ENCODE results near the gene ADAM8.

ADAM8 gene

GRCh38 chr10:133231244-133231945 is 45.3 kb downstream of the ADAM8 start:
- no peak for DNase-seq (ENCODE audit: low read depth, low spot score)
- WGBS (ENCODE audit: insufficient coverage, insufficient read length) = no CpG with 5 or more reads among the region's 44 CpGs
- Histone ChIP-seq H3K9me3 (ENCODE audit: control insufficient read depth, insufficient read depth, low read length) (no peaks in the 10 kb centered on the region), H3K4me1 (ENCODE audit: control insufficient read depth, insufficient read depth, low read length) (peaks cover 7% of the 10 kb centered on the region), H3K27ac (ENCODE audit: low read length) (no peak overlapping the region), H3K27me3 (ENCODE audit: control insufficient read depth, insufficient read depth, low read length) (peaks cover 10% of the 10 kb centered on the region; the same call in 1 of the 2 replicates), H3K4me3 (ENCODE audit: low read length) (no peak overlapping the region), H3K36me3 (ENCODE audit: control insufficient read depth, insufficient read depth, low read length) (no peaks in the 10 kb centered on the region)

- no CpG with 5 or more reads among the region's 122 CpGs for WGBS (ENCODE audit: insufficient coverage, insufficient read length)
- Histone ChIP-seq H3K27me3 (ENCODE audit: control insufficient read depth, insufficient read depth, low read length) (peaks cover 6% of the 10 kb centered on the region; the same call in 1 of the 2 replicates), H3K27ac (ENCODE audit: low read length) (no peak overlapping the region), H3K36me3 (ENCODE audit: control insufficient read depth, insufficient read depth, low read length) (no peaks in the 10 kb centered on the region), H3K4me3 (ENCODE audit: low read length) (peak overlapping the region; percentile 32; the same call in 1 of the 2 replicates), H3K4me1 (ENCODE audit: control insufficient read depth, insufficient read depth, low read length) (peaks cover 6% of the 10 kb centered on the region), H3K9me3 (ENCODE audit: control insufficient read depth, insufficient read depth, low read length) (no peaks in the 10 kb centered on the region)
- DNase-seq (ENCODE audit: low read depth, low spot score) = no peak
Measured at GRCh38 chr10:133230387-133231195, 46.1 kb downstream of the ADAM8 start.

GRCh38 chr10:133230044-133230361 is 46.7 kb downstream of the ADAM8 start, which contains the start of gene UTF1:
UTF1 (plus strand) TSS chr10:133230217; CDS start chr10:133230289, 72 bp downstream.
- H3K27ac ChIP-seq (ENCODE audit: low read length) = no peak within 1 kb of the TSS
- peaks cover 5% of the 10 kb centered on the region; the same call in 1 of the 2 replicates for H3K27me3 ChIP-seq (ENCODE audit: control insufficient read depth, insufficient read depth, low read length)
- WGBS (ENCODE audit: insufficient coverage, insufficient read length) = no CpG with 5 or more reads among the region's 49 CpGs
- H3K4me3 ChIP-seq (ENCODE audit: low read length) = peak within 1 kb of the TSS; percentile 32; the same call in 1 of the 2 replicates
- no peaks in the 10 kb centered on the region for H3K9me3 ChIP-seq (ENCODE audit: control insufficient read depth, insufficient read depth, low read length)
- no peak for DNase-seq (ENCODE audit: low read depth, low spot score)
- no peaks in the 10 kb centered on the region for H3K36me3 ChIP-seq (ENCODE audit: control insufficient read depth, insufficient read depth, low read length)
- peaks cover 1% of the 10 kb centered on the region; the same call in 1 of the 2 replicates for H3K4me1 ChIP-seq (ENCODE audit: control insufficient read depth, insufficient read depth, low read length)

- Histone ChIP-seq H3K9me3 (ENCODE audit: control insufficient read depth, insufficient read depth, low read length) (no peaks in the 10 kb centered on the region), H3K36me3 (ENCODE audit: control insufficient read depth, insufficient read depth, low read length) (no peaks in the 10 kb centered on the region), H3K4me3 (ENCODE audit: low read length) (peak overlapping the region; percentile 32; the same call in 1 of the 2 replicates), H3K4me1 (ENCODE audit: control insufficient read depth, insufficient read depth, low read length) (peaks cover 1% of the 10 kb centered on the region; the same call in 1 of the 2 replicates), H3K27ac (ENCODE audit: low read length) (no peak overlapping the region), H3K27me3 (ENCODE audit: control insufficient read depth, insufficient read depth, low read length) (peaks cover 5% of the 10 kb centered on the region; the same call in 1 of the 2 replicates)
- no CpG with 5 or more reads among the region's 58 CpGs for WGBS (ENCODE audit: insufficient coverage, insufficient read length)
- no peak for DNase-seq (ENCODE audit: low read depth, low spot score)
Measured at GRCh38 chr10:133229265-133230043, 47.2 kb downstream of the ADAM8 start.

- WGBS (ENCODE audit: insufficient coverage, insufficient read length) = no CpG with 5 or more reads among the region's 21 CpGs
- DNase-seq (ENCODE audit: low read depth, low spot score) = no peak
- H3K36me3 ChIP-seq (ENCODE audit: control insufficient read depth, insufficient read depth, low read length) = no peaks in the 10 kb centered on the region
- no peak overlapping the region for H3K27ac ChIP-seq (ENCODE audit: low read length)
- peaks cover under 1% of the 10 kb centered on the region; the same call in 1 of the 2 replicates for H3K4me1 ChIP-seq (ENCODE audit: control insufficient read depth, insufficient read depth, low read length)
- H3K4me3 ChIP-seq (ENCODE audit: low read length) = no peak overlapping the region
- H3K9me3 ChIP-seq (ENCODE audit: control insufficient read depth, insufficient read depth, low read length) = no peaks in the 10 kb centered on the region
- H3K27me3 ChIP-seq (ENCODE audit: control insufficient read depth, insufficient read depth, low read length) = peaks cover 5% of the 10 kb centered on the region; the same call in 1 of the 2 replicates
Measured at GRCh38 chr10:133227256-133227655, 49.4 kb downstream of the ADAM8 start.

GRCh38 chr10:133226251-133226808 is 50.3 kb downstream of the ADAM8 start:
- no peaks in the 10 kb centered on the region for H3K36me3 ChIP-seq (ENCODE audit: control insufficient read depth, insufficient read depth, low read length)
- H3K4me3 ChIP-seq (ENCODE audit: low read length) = no peak overlapping the region
- WGBS (ENCODE audit: insufficient coverage, insufficient read length) = no CpG with 5 or more reads among the region's 30 CpGs
- no peak overlapping the region for H3K27ac ChIP-seq (ENCODE audit: low read length)
- peaks cover 5% of the 10 kb centered on the region; the same call in 1 of the 2 replicates for H3K27me3 ChIP-seq (ENCODE audit: control insufficient read depth, insufficient read depth, low read length)
- no peaks in the 10 kb centered on the region for H3K4me1 ChIP-seq (ENCODE audit: control insufficient read depth, insufficient read depth, low read length)
- H3K9me3 ChIP-seq (ENCODE audit: control insufficient read depth, insufficient read depth, low read length) = no peaks in the 10 kb centered on the region
- no peak for DNase-seq (ENCODE audit: low read depth, low spot score)

GRCh38 chr10:133225707-133226191 is 50.9 kb downstream of the ADAM8 start:
- Histone ChIP-seq H3K4me3 (ENCODE audit: low read length) (no peak overlapping the region), H3K36me3 (ENCODE audit: control insufficient read depth, insufficient read depth, low read length) (no peaks in the 10 kb centered on the region), H3K4me1 (ENCODE audit: control insufficient read depth, insufficient read depth, low read length) (no peaks in the 10 kb centered on the region; the same call in 1 of the 2 replicates), H3K9me3 (ENCODE audit: control insufficient read depth, insufficient read depth, low read length) (no peaks in the 10 kb centered on the region), H3K27ac (ENCODE audit: low read length) (no peak overlapping the region), H3K27me3 (ENCODE audit: control insufficient read depth, insufficient read depth, low read length) (peaks cover 5% of the 10 kb centered on the region; the same call in 1 of the 2 replicates)
- no peak for DNase-seq (ENCODE audit: low read depth, low spot score)
- WGBS (ENCODE audit: insufficient coverage, insufficient read length) = no CpG with 5 or more reads among the region's 23 CpGs

GRCh38 chr10:133224756-133225372 is 51.8 kb downstream of the ADAM8 start:
- WGBS (ENCODE audit: insufficient coverage, insufficient read length) = no CpG with 5 or more reads among the region's 25 CpGs
- no peaks in the 10 kb centered on the region for H3K9me3 ChIP-seq (ENCODE audit: control insufficient read depth, insufficient read depth, low read length)
- no peak for DNase-seq (ENCODE audit: low read depth, low spot score)
- peaks cover 5% of the 10 kb centered on the region; the same call in 1 of the 2 replicates for H3K27me3 ChIP-seq (ENCODE audit: control insufficient read depth, insufficient read depth, low read length)
- H3K36me3 ChIP-seq (ENCODE audit: control insufficient read depth, insufficient read depth, low read length) = no peaks in the 10 kb centered on the region
- H3K4me1 ChIP-seq (ENCODE audit: control insufficient read depth, insufficient read depth, low read length) = no peaks in the 10 kb centered on the region; the same call in 1 of the 2 replicates
- H3K4me3 ChIP-seq (ENCODE audit: low read length) = no peak overlapping the region
- no peak overlapping the region for H3K27ac ChIP-seq (ENCODE audit: low read length)

- H3K27me3 ChIP-seq (ENCODE audit: control insufficient read depth, insufficient read depth, low read length) = no peaks in the 10 kb centered on the region; the same call in 1 of the 2 replicates
- H3K4me1 ChIP-seq (ENCODE audit: control insufficient read depth, insufficient read depth, low read length) = peaks cover 4% of the 10 kb centered on the region; the same call in 1 of the 2 replicates
- WGBS (ENCODE audit: insufficient coverage, insufficient read length) = no CpG with 5 or more reads among the region's 14 CpGs
- H3K9me3 ChIP-seq (ENCODE audit: control insufficient read depth, insufficient read depth, low read length) = no peaks in the 10 kb centered on the region
- no peak overlapping the region for H3K27ac ChIP-seq (ENCODE audit: low read length)
- no peaks in the 10 kb centered on the region for H3K36me3 ChIP-seq (ENCODE audit: control insufficient read depth, insufficient read depth, low read length)
- no peak overlapping the region for H3K4me3 ChIP-seq (ENCODE audit: low read length)
- DNase-seq (ENCODE audit: low read depth, low spot score) = no peak
Measured at GRCh38 chr10:133224076-133224475, 52.6 kb downstream of the ADAM8 start.

Measured in iPS DF 6.9 (cell line).